Daoy (cell line): ENCODE data around the gene RBP7. TPM values are rescaled to one million over a fixed set of nuclear protein-coding genes. Genes with fewer than 3 reads are reported as not detected.

Experiments
- DNase-seq: peaks from one replicate; pipeline ENCODE4 v3.0.0-alpha.2; 2015; ENCODE audit warnings: low read depth
- total RNA-seq: library from RNA; depleted of rRNA; stranded (reverse); fragments of >200 nt; shearing (Covaris generic); gene quantifications from 2 replicates; pipeline ENCODE4 v1.2.3, GENCODE V29; 2014

The RBP7 gene
- total RNA-seq, 1 experiment from 2014 or later: not detected

- no peak for DNase-seq
These were observed 34.4 kb downstream of the RBP7 start for GRCh38 chr1:10031461-10031860.

DNA sequence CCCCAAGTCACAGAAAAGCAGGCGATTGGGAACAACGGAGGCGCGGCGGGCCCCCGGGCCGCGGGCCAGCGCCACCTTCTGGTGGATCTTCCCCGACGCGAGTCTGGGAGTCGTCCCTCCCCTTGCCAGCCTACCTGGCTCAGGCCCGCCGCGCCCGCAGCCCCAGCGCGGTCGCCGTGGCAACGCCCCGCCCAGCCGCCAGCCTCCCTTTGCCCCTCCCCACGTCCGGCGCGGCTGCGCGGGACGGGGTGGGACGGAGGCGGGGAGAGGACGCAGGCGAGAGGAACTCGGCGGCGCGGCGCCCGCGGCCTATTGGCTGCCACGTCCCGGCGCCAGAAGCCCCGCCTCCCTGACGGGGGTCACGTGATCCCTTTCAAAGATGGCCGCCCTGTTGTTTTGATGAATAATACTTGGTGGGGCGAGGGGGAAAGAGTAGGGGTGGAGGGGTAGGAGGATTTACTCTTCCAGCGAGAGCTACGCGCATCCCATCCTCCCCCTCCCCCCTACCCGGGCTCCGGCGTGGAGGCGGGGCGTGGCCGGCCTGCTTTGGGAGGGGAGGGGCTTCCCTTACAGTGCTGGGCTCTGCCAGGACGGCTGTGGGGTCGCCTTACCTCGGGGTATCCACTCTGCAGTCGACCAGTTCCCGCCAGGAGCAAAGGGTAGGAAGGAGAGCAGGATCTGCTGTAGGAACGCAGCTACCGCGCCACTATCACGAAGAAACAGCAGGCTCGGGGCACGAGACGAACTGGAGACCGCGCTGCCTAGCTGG lies 35.7 kb downstream of the RBP7 start, which contains the start of gene UBE4B:
Gene UBE4B, plus strand, starts transcription at position 369 of the 769 bp plus-strand sequence. CDS start 713 bp downstream, outside the sequence.
- DNase-seq: peak; percentile 100

GRCh38 chr1:10033359-10033845 lies 36.4 kb downstream of the RBP7 start:
- peak; percentile 55 for DNase-seq

DNA sequence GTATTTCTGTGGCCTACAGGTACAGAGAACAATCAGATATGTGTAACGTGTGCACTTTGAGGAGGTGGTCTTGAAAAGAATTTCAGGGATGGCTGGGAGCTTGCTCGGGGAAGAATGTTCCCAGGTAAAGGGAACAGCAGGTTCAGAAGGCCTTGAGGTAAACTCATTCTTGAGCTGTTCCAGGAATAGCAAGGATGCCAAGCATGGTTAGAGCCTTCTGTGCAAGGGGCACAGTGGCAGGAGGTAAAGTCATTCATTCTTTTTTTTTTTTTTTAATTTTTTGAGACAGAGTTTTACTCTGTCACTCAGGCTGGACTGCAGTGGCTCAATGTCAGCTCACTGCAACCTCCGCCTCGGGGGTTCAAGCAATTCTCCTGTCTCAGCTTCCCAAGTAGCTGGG lies 45.7 kb downstream of the RBP7 start:
- DNase-seq: no peak

- DNase-seq: no peak
These were observed 48.7 kb downstream of the RBP7 start for GRCh38 chr1:10045480-10046355.

DNA sequence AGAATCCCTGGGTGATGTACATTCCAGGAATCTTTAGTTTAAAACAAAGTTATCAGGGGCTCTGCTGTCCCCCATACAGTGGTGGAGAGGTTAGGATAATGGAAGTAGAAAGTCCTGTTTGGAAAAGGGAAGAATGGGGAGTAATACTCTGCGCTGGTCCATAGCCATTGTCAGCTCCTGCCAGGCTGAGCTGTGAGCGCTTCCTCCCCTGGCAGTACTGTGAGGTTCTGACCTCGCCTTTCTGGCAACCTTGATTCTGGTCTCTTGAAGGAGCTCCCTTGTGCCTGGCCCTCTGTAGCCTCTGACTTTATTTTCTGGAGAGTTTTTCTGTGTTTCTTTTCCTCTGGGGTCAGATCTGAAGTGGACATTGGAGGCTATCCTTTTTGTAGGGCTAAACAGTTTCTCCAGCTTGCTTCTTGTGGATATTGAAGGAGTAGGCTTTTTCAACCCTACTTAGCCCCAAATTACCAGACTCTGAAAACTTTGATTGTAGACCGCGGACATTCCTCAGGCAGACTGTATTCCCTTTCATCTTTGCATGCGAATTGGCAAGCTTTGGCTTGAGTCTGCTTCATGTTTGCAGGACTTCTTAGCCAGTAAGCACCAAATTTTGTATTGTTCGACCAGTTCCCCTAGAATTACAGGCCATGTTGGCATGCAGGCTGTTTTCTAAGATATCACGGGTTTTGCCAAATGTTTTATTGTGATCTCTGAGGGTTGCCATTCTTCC lies 49.5 kb downstream of the RBP7 start:
- DNase-seq: no peak

GRCh38 chr1:10048601-10049000 lies 51.6 kb downstream of the RBP7 start:
- no peak for DNase-seq

DNA sequence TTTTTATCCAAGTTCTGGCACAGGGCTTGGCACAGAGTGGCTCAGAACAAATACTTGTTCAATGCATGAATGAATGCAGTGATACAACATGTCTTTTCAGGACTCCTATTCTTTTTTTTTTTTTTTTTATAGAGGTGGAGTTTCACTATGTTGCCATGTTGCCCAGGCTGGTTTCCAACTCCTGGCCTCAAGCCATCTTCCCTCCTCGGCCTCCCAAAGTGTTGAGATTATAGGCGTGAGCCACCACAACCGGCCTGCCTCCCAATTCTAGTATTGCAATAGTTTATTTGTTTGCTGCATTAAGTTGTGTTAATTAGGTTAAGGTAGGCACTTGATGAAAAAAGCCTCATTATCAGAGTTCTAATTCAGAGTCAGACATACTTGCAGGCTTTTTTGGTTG lies 53.6 kb downstream of the RBP7 start:
- DNase-seq: no peak

DNA sequence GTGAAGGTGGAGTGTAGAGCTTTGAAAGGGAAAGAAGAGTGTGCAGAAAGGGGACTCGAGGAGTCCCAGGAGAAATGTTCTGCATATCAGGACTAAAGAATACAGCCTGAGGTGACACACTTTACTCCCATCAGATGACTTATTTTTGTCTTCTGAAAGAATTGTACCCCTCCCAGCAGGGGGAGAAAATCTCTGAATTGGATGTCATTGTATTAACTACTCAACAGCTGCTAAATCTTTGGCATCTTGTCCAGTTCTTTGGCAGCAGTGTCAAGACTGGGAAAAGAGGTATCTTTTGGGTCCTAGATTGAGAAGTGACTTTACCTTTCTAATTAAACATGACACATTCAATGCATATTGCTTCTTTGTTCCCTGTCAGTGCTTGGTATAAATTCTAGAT lies 54.6 kb downstream of the RBP7 start:
- DNase-seq: no peak

DNA sequence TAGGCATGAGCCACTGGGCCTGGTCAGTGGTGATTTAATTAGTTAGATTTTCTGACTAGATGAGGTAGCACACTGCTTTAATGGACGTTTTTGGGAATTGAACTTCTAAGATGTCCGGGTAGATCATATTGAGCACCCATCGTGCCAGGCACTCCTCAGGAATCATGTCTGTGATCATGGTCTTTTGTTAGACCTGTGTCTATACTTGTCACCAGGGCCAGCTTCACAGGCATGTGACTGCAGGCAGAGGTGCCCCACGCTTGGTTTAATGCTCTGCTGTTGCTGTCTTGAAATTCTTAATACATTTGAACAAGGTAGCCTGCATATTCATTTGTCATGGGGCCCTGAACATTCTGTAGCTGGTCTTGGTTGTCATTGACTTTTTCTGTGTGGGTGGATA lies 55.3 kb downstream of the RBP7 start:
- no peak for DNase-seq

DNA sequence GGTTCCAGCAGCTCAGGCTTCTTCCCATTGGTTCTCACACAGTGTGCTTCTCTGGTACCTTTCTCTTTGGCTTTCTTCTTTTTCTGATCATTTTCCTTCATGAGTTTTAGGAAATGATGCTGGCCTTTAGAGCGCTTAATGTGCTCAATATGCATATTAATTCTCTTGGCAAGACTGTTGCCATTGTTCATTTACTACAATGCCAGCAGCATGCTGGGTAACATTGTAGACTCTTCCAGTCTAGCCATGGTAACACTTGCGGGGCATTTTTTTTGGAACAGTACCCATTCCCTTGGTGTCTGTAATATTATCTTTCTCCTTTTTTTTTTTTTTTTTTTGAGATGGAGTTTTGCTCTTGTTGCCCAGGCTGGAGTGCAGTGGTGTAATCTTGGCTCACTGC lies 57.4 kb downstream of the RBP7 start:
- DNase-seq: no peak

GRCh38 chr1:10056599-10056987 lies 59.6 kb downstream of the RBP7 start:
- peak; percentile 9 for DNase-seq

- DNase-seq: peak; percentile 79
These were observed 60.3 kb downstream of the RBP7 start for GRCh38 chr1:10057343-10057742.

DNA sequence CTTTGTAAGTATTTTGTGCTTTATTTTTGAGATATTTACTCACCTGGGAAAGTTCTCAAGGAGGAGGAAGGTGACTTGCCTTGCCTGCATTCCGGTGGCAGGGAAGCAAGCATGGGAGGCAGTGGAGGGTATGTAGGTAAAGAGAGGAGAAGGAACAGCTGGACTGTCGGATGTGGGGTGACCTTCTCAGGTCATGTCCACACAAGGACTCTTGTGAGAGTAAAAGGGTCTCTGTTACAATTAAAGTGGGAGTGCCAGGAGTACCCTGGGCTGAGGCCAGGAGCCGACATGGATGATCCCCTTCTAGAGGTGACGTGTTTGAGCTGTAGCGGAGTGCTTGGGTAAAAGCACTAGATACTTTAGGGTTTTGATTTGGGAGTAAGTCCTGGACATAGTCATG lies 60.8 kb downstream of the RBP7 start:
- no peak for DNase-seq

GRCh38 chr1:10059342-10059718 lies 62.3 kb downstream of the RBP7 start:
- DNase-seq: no peak

- no peak for DNase-seq
These were observed 63.5 kb downstream of the RBP7 start for GRCh38 chr1:10060311-10061100.

GRCh38 chr1:10061276-10061675 lies 64.2 kb downstream of the RBP7 start:
- no peak for DNase-seq

DNA sequence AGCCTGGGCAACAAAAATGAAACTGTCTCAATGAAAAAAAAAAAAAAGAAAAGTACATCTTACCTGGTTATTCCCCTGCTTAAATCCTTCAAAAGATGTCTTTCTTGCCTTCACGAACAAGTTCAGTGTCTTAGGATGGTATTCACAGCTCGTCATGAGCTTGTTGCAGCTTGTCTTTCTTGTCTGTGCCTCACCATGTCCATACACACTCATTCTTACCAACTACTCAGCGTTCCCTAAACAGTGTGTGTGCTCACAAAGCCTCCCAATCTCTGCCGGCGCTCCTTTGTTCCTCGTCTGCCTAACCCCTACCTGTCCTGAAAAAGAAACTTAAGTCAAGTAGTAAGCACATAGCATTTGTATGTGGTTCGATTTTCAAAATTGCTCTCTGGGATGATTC lies 66.8 kb downstream of the RBP7 start:
- no peak for DNase-seq

GRCh38 chr1:10064416-10065343 lies 67.7 kb downstream of the RBP7 start:
- no peak for DNase-seq

- no peak for DNase-seq
These were observed 68.3 kb downstream of the RBP7 start for GRCh38 chr1:10065344-10065685.
